DND-41 (cell line): ENCODE results near the gene DAAM2.

Experiments
- ATAC-seq: fragments of 200-7000 bp; cut with Tn5 transposase; 3 replicates; pipeline ENCODE4 v1.9.1; 2021; ENCODE audit warnings: low read depth; ENCODE audit not compliant: insufficient read depth
- DNase-seq: peaks from one replicate; pipeline ENCODE4 v3.0.0-alpha.2; 2020
- H2AFZ ChIP-seq: 2 replicates; pipeline ENCODE4 v1.6.0; 2012; ENCODE audit warnings: low read depth, low read length
- H3K27ac ChIP-seq: 2 replicates; pipeline ENCODE4 v1.5.1; 2012; ENCODE audit warnings: low read length, inconsistent platforms
- H3K27me3 ChIP-seq: fragments of 200-600 bp; sonication (generic); 2 replicates; pipeline ENCODE4 v1.6.0; 2012; ENCODE audit warnings: low read length, mild to moderate bottlenecking, inconsistent platforms; ENCODE audit not compliant: insufficient read depth, poor library complexity
- H3K36me3 ChIP-seq: 2 replicates; pipeline ENCODE4 v1.5.1; 2012; ENCODE audit warnings: low read length, inconsistent platforms; ENCODE audit not compliant: insufficient read depth
- H3K4me1 ChIP-seq: 2 replicates; pipeline ENCODE4 v1.5.1; 2012; ENCODE audit warnings: mild to moderate bottlenecking, low read length; ENCODE audit not compliant: insufficient read depth
- H3K4me2 ChIP-seq: 2 replicates; pipeline ENCODE4 v1.6.0; 2012; ENCODE audit warnings: mild to moderate bottlenecking, moderate library complexity, low read length, inconsistent platforms; ENCODE audit not compliant: insufficient read depth
- H3K4me3 ChIP-seq, 2 experiments: fragments of 200-600 bp in 1 of 2; shearing (Covaris generic) in 1 of 2; 2 replicates each; pipeline ENCODE4 v1.5.1; 2012 to 2016; ENCODE audit warnings: inconsistent platforms in 2 of 2, low read length in 2 of 2, mild to moderate bottlenecking in 2 of 2, low read depth in 1 of 2, moderate library complexity in 1 of 2
- H3K79me2 ChIP-seq: 2 replicates; pipeline ENCODE4 v1.6.0; 2012; ENCODE audit warnings: low read length, inconsistent platforms; ENCODE audit not compliant: insufficient read depth
- H3K9ac ChIP-seq: 2 replicates; pipeline ENCODE4 v1.6.0; 2012; ENCODE audit warnings: low read depth, mild to moderate bottlenecking, inconsistent platforms, low read length, moderate library complexity
- H3K9me3 ChIP-seq: 2 replicates; pipeline ENCODE4 v1.5.1; 2012; ENCODE audit warnings: low read length, moderate library complexity, mild to moderate bottlenecking, inconsistent platforms; ENCODE audit not compliant: insufficient read depth, severe bottlenecking
- H4K20me1 ChIP-seq: 2 replicates; pipeline ENCODE4 v1.6.0; 2012; ENCODE audit warnings: low read length; ENCODE audit not compliant: insufficient read depth
- CTCF ChIP-seq: IDR thresholded peaks from 2 replicates; pipeline ENCODE4 v1.5.1; 2012; ENCODE audit warnings: borderline replicate concordance, low read length, moderate library complexity, mild to moderate bottlenecking; ENCODE audit not compliant: poor library complexity, severe bottlenecking; ENCODE audit errors: extremely low read depth
- EZH2 ChIP-seq: IDR thresholded peaks from 3 replicates; pipeline ENCODE4 v1.6.1; 2012; ENCODE audit warnings: borderline replicate concordance, low read depth, mild to moderate bottlenecking, moderate library complexity, low read length, inconsistent platforms; ENCODE audit not compliant: severe bottlenecking

DAAM2 gene

GRCh38 chr6:39952167-39952566 is 160.0 kb downstream of the DAAM2 start:
- H3K79me2 ChIP-seq = no peaks in the 10 kb centered on the region
- ATAC-seq (no peak), DNase-seq (no peak)
- no peaks in the 10 kb centered on the region for H3K36me3 ChIP-seq
- H4K20me1 ChIP-seq = no peaks in the 10 kb centered on the region
- no peak overlapping the region for H3K4me2 ChIP-seq
- no peaks in the 10 kb centered on the region for H3K27me3 ChIP-seq
- no peak overlapping the region for H3K9ac ChIP-seq
- H3K4me3 ChIP-seq = no peak overlapping the region
- H3K9me3 ChIP-seq = no peaks in the 10 kb centered on the region
- H2AFZ ChIP-seq = no peak overlapping the region
- no peaks in the 10 kb centered on the region for H3K4me1 ChIP-seq
- no peak for TF ChIP-seq EZH2
- no peak for TF ChIP-seq CTCF
- no peak overlapping the region for H3K27ac ChIP-seq

- Histone ChIP-seq H3K9ac (no peak overlapping the region), H3K4me1 (no peaks in the 10 kb centered on the region), H2AFZ (no peak overlapping the region), H3K36me3 (no peaks in the 10 kb centered on the region), H3K27me3 (no peaks in the 10 kb centered on the region), H3K4me2 (no peak overlapping the region), H4K20me1 (no peaks in the 10 kb centered on the region), H3K79me2 (no peaks in the 10 kb centered on the region), H3K27ac (no peak overlapping the region), H3K9me3 (no peaks in the 10 kb centered on the region), H3K4me3 (no peak overlapping the region)
- no peak for TF ChIP-seq EZH2
- no peak for TF ChIP-seq CTCF
- DNase-seq (no peak), ATAC-seq (no peak)
Measured at GRCh38 chr6:39953076-39953618, 161.0 kb downstream of the DAAM2 start.
